Body of pancreas (tissue), 4 donors: ENCODE measurements around the gene LGR4. TPM values are rescaled to one million over a fixed set of nuclear protein-coding genes. Genes with fewer than 3 reads are reported as not detected.

Experiments used
- ATAC-seq: fragments of 150-250 bp; one replicate; pipeline ENCODE4 v1.9.1; 2016
- DNase-seq, 4 donors: peaks; one replicate each; pipeline ENCODE4 v3.0.0-alpha.2; 2019
- H3K27ac ChIP-seq, 4 donors: fragments of 200-600 bp; sonication (generic); 1 replicate in 3 of 4; 2 replicates in 1 of 4; pipeline versions ENCODE4 v1.5.1 to v1.6.1; 2016 to 2019; ENCODE audit warnings: mild to moderate bottlenecking in 1 of 4, mixed read lengths in 1 of 4, moderate library complexity in 1 of 4
- H3K27me3 ChIP-seq, 2 donors: fragments of 200-600 bp; sonication (generic); one replicate each; pipeline ENCODE4 v1.6.0; 2016; ENCODE audit warnings: mild to moderate bottlenecking in 1 of 2
- H3K36me3 ChIP-seq, 2 donors: fragments of 200-600 bp; sonication (generic); replicated peaks in 1 of 2; 2 replicates each; pipeline ENCODE4 v1.5.1; 2016; ENCODE audit warnings: low read depth in 2 of 2; ENCODE audit not compliant: insufficient read depth in 1 of 2
- H3K4me1 ChIP-seq: fragments of 200-600 bp; sonication (generic); one replicate; pipeline ENCODE4 v1.6.0; 2016
- H3K4me3 ChIP-seq, 2 donors: fragments of 200-600 bp; sonication (generic); 1 replicate in 1 of 2; 2 replicates in 1 of 2; pipeline ENCODE4 v1.5.1; 2016 to 2019
- H3K9me3 ChIP-seq, 3 donors: fragments of 200-600 bp; sonication (generic); 1 replicate in 2 of 3; 2 replicates in 1 of 3; pipeline ENCODE4 v1.5.1; 2016
- POLR2A ChIP-seq, 3 donors: fragments of 450-650 bp; IDR thresholded peaks; one replicate each; pipeline ENCODE4 v1.6.1; 2016; ENCODE audit warnings: antibody characterized with exemption in 3 of 3, mild to moderate bottlenecking in 2 of 3
- WGBS, 2 donors: methylation state at CpG; one replicate each; pipeline ENCODE4 v1.1.5; 2017; 5-methylcytosine and 5-hydroxymethylcytosine counted together
- intact Hi-C: fragments of 100-400 bp; cut with DNase I; formaldehyde crosslinking; loops from one replicate; pipeline ENCODE4 v1.15.1; 2023
- total RNA-seq, 2 donors: library from RNA; depleted of rRNA; stranded (reverse); fragments of >200 nt; gene quantifications; one replicate each; pipeline ENCODE4 v1.1.0, GENCODE V29; 2016
- TF ChIP-seq, protein P1 (sequence below), 7 experiments: fragments of 450-650 bp in 4 of 7; fragments of 200-600 bp in 3 of 7; sonication (generic) in 3 of 7; IDR thresholded peaks; one replicate each; pipeline ENCODE4 v1.5.1; 2016 to 2019; ENCODE audit warnings: antibody characterized with exemption in 7 of 7

The LGR4 gene
- total RNA-seq, 2 donors from 2014 or later, result 120 to 145 TPM

DNA sequence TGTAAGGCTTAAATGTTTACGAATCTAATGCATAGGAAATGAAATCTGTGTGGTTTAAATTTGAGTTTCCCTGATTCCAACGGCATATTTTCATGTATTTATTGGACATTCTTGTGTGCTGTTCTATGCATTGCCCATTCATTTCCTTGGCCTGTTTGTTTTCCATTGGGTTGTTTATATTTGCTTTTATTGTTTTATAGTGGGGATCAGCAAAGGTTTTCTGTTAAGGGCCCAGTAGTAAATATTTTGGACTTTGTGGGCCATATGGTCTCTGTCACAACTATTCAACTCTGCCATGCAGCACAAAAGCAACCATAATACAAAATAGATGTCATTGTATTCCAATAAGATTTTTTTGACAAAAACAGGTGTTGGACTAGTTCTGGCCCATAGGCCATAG is 5.2 kb upstream of the LGR4 start:
- Histone ChIP-seq H3K4me3 (no peak overlapping the region), H3K27ac (no peak overlapping the region), H3K4me1 (peaks cover 5% of the 10 kb centered on the region), H3K36me3 (no peaks in the 10 kb centered on the region), H3K9me3 (no peaks in the 10 kb centered on the region), H3K27me3 (no peaks in the 10 kb centered on the region)
- 88 to 89% methylated on average over 2 of the region's 2 CpGs for WGBS, 2 donors
- no peak for TF ChIP-seq POLR2A (IDR thresholded peaks at IDR 0.05)
- TF ChIP-seq, protein P1, sequence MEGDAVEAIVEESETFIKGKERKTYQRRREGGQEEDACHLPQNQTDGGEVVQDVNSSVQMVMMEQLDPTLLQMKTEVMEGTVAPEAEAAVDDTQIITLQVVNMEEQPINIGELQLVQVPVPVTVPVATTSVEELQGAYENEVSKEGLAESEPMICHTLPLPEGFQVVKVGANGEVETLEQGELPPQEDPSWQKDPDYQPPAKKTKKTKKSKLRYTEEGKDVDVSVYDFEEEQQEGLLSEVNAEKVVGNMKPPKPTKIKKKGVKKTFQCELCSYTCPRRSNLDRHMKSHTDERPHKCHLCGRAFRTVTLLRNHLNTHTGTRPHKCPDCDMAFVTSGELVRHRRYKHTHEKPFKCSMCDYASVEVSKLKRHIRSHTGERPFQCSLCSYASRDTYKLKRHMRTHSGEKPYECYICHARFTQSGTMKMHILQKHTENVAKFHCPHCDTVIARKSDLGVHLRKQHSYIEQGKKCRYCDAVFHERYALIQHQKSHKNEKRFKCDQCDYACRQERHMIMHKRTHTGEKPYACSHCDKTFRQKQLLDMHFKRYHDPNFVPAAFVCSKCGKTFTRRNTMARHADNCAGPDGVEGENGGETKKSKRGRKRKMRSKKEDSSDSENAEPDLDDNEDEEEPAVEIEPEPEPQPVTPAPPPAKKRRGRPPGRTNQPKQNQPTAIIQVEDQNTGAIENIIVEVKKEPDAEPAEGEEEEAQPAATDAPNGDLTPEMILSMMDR (IDR thresholded peaks at IDR 0.05), result no peak
- intact Hi-C loops, result loop anchor here (10.0 kb wide), 1 partner anchor 103 kb away; no protein-coding TSS in a partner anchor
- DNase-seq (no peak), ATAC-seq (no peak)

GRCh38 chr11:27477243-27477642 is 4.7 kb upstream of the LGR4 start:
- intact Hi-C loops, result loop anchor here (10.0 kb wide), 1 partner anchor 102 kb away; no protein-coding TSS in a partner anchor
- Histone ChIP-seq H3K9me3 (no peaks in the 10 kb centered on the region), H3K4me3 (no peak overlapping the region), H3K27me3 (no peaks in the 10 kb centered on the region), H3K4me1 (peaks cover 5% of the 10 kb centered on the region), H3K36me3 (no peaks in the 10 kb centered on the region), H3K27ac (no peak overlapping the region)
- TF ChIP-seq POLR2A (IDR thresholded peaks at IDR 0.05), result no peak
- TF ChIP-seq, protein P1 (IDR thresholded peaks at IDR 0.05), result no peak
- no peak for DNase-seq
- ATAC-seq, result no peak

- intact Hi-C loops, result loop anchor here (10.0 kb wide), 1 partner anchor 101 kb away; no protein-coding TSS in a partner anchor
- 81% methylated on average over 5 of the region's 5 CpGs for WGBS, 2 donors
- Histone ChIP-seq H3K9me3 (no peaks in the 10 kb centered on the region), H3K4me1 (peaks cover 5% of the 10 kb centered on the region), H3K27me3 (no peaks in the 10 kb centered on the region), H3K4me3 (no peak overlapping the region), H3K36me3 (no peaks in the 10 kb centered on the region), H3K27ac (no peak overlapping the region)
- DNase-seq (no peak), ATAC-seq (no peak)
- TF ChIP-seq, protein P1 (IDR thresholded peaks at IDR 0.05), result no peak
- no peak for TF ChIP-seq POLR2A (IDR thresholded peaks at IDR 0.05)
Observed at GRCh38 chr11:27475622-27476021, 3.0 kb upstream of the LGR4 start.

DNA sequence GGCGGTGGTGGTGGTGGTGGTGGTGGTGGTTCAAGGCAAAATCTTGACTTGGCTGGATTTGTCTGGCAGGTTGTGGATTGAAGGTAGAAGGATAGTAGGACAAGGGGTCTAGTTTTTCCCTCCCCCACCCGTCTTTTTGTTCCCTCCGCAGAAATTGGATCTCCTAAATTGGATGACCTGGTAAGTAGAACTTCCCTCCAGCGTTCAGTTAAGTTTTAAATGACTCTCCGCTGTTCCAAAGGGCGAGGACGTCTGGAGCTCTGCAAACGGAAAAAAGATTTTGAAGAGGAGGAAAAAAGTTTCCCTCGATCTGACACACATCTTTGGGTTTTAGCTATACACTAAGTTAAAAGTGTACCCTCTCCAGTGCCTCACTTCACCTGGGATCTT is 422 bp upstream of the LGR4 start:
- Histone ChIP-seq H3K9me3 (no peaks in the 10 kb centered on the region), H3K36me3 (no peaks in the 10 kb centered on the region), H3K27me3 (no peaks in the 10 kb centered on the region), H3K27ac (peak overlapping the region; percentile 59 to 99 (median 96)), H3K4me3 (no peak overlapping the region), H3K4me1 (peaks cover 5% of the 10 kb centered on the region)
- intact Hi-C loops, result loop anchor here (10.0 kb wide), 1 partner anchor 98 kb away; no protein-coding TSS in a partner anchor
- DNase-seq (no peak), ATAC-seq (no peak)
- TF ChIP-seq, protein P1 (IDR thresholded peaks at IDR 0.05), result no peak
- TF ChIP-seq POLR2A (IDR thresholded peaks at IDR 0.05), result no peak
- 0 to 1% methylated on average over 8 of the region's 9 CpGs for WGBS, 2 donors
